H1 (cell line): ENCODE results near the gene ASB13. TPM values are rescaled to one million over a fixed set of nuclear protein-coding genes. Genes with fewer than 3 reads are reported as not detected.

ENCODE experiments used
- CTCF ChIA-PET: fragments of 300-600 bp; sonication (Branson Sonifier 250); formaldehyde crosslinking; loops from one replicate; lab custom pipeline; 2021; ENCODE audit not compliant: partially characterized antibody; lab: Charles Lee
- POLR2A ChIA-PET: fragments of 300-600 bp; sonication (Branson Sonifier 250); formaldehyde crosslinking; loops from one replicate; lab custom pipeline; 2021; ENCODE audit warnings: inconsistent platforms; ENCODE audit not compliant: partially characterized antibody; lab: Charles Lee
- DNase-seq, 2 experiments: peaks; one replicate each; pipeline versions ENCODE4 v3.0.0 to v3.0.0-alpha.2; 2010 to 2022; ENCODE audit warnings: low spot score in 2 of 2, low read depth in 1 of 2, mixed read lengths in 1 of 2
- FAIRE-seq: peaks from 2 replicates; lab custom pipeline; 2011; peaks lifted over from hg19 to GRCh38; lab: Jason Lieb, UNC
- H2AFZ ChIP-seq: 2 replicates; pipeline ENCODE4 v1.8.1; 2012; ENCODE audit warnings: low read length, inconsistent platforms
- H2AK5ac ChIP-seq: 2 replicates; pipeline ENCODE4 v1.6.1; 2013; ENCODE audit warnings: low read depth, low read length
- H2BK120ac ChIP-seq: replicated peaks from 2 replicates; pipeline ENCODE3; 2013; ENCODE audit warnings: low read depth, low read length, inconsistent platforms
- H2BK12ac ChIP-seq: 2 replicates; pipeline ENCODE4 v1.6.1; 2013; ENCODE audit warnings: low read depth, low read length
- H2BK15ac ChIP-seq: 2 replicates; pipeline ENCODE4 v1.6.1; 2013; ENCODE audit warnings: low read length
- H2BK20ac ChIP-seq: 2 replicates; pipeline ENCODE4 v1.6.1; 2013; ENCODE audit warnings: low read length
- H2BK5ac ChIP-seq: 2 replicates; pipeline ENCODE4 v1.6.1; 2013; ENCODE audit warnings: low read depth, low read length
- H3K14ac ChIP-seq: 2 replicates; pipeline ENCODE4 v1.6.1; 2013; ENCODE audit warnings: inconsistent platforms; ENCODE audit not compliant: insufficient read length
- H3K18ac ChIP-seq: 2 replicates; pipeline ENCODE4 v1.6.1; 2013; ENCODE audit warnings: low read length; ENCODE audit errors: extremely low read depth
- H3K23ac ChIP-seq: 2 replicates; pipeline ENCODE4 v1.6.1; 2013; ENCODE audit warnings: inconsistent platforms; ENCODE audit not compliant: insufficient read length
- H3K23me2 ChIP-seq: 2 replicates; pipeline ENCODE4 v1.6.1; 2013; ENCODE audit warnings: low read depth, low read length
- H3K27ac ChIP-seq: 2 replicates; pipeline ENCODE4 v1.6.1; 2011; ENCODE audit warnings: low read depth, low read length, inconsistent platforms
- H3K27me3 ChIP-seq, 4 experiments: replicated peaks in 1 of 4; 1 replicate in 1 of 4; 2 replicates in 3 of 4; pipeline versions ENCODE4 v1.6.1 to v1.8.1; 2011 to 2013; ENCODE audit warnings: low read length in 3 of 4, mild to moderate bottlenecking in 3 of 4, inconsistent platforms in 2 of 4, mixed read lengths in 2 of 4, moderate library complexity in 1 of 4; ENCODE audit not compliant: control insufficient read depth in 3 of 4, insufficient read depth in 3 of 4; ENCODE audit errors: extremely low read depth in 1 of 4
- H3K36me3 ChIP-seq, 4 experiments: 2 replicates each; pipeline versions ENCODE4 v1.6.1 to v1.8.1; 2011 to 2013; ENCODE audit warnings: mild to moderate bottlenecking in 4 of 4, low read length in 3 of 4, moderate library complexity in 2 of 4, control low read depth in 1 of 4, inconsistent platforms in 1 of 4; ENCODE audit not compliant: insufficient read depth in 4 of 4, control insufficient read depth in 2 of 4
- H3K4ac ChIP-seq: replicated peaks from 2 replicates; pipeline ENCODE3; 2013; ENCODE audit warnings: low read length, low read depth, mixed read lengths, inconsistent platforms; ENCODE audit not compliant: insufficient read length
- H3K4me1 ChIP-seq, 4 experiments: replicated peaks in 1 of 4; 1 replicate in 1 of 4; 2 replicates in 3 of 4; pipeline versions ENCODE4 v1.6.1 to v1.8.1; 2011 to 2013; ENCODE audit warnings: low read length in 3 of 4, inconsistent platforms in 2 of 4, mixed read lengths in 1 of 4; ENCODE audit not compliant: insufficient read depth in 4 of 4, control insufficient read depth in 3 of 4
- H3K4me2 ChIP-seq, 2 experiments: 2 replicates each; pipeline versions ENCODE4 v1.6.1 to v1.8.1; 2011 to 2013; ENCODE audit warnings: low read depth in 2 of 2, low read length in 2 of 2, control low read depth in 1 of 2, inconsistent platforms in 1 of 2, mild to moderate bottlenecking in 1 of 2; ENCODE audit not compliant: insufficient read depth in 1 of 2
- H3K4me3 ChIP-seq, 4 experiments: fragments of 200-600, 300-600 bp in 1 of 4; sonication (generic), shearing (Covaris generic), sonication (Bioruptor Twin) in 1 of 4; 2 replicates each; pipeline versions ENCODE4 v1.5.1 to v1.8.1; 2011 to 2016; ENCODE audit warnings: low read length in 4 of 4, low read depth in 3 of 4, control low read depth in 2 of 4, inconsistent platforms in 2 of 4, mild to moderate bottlenecking in 2 of 4, mixed read lengths in 1 of 4, moderate library complexity in 1 of 4; ENCODE audit not compliant: insufficient read depth in 2 of 4; ENCODE audit errors: extremely low read depth in 1 of 4
- H3K56ac ChIP-seq: replicated peaks from 2 replicates; pipeline ENCODE3; 2013; ENCODE audit warnings: low read depth, mild to moderate bottlenecking, mixed read lengths, low read length, inconsistent platforms; ENCODE audit not compliant: insufficient read length
- H3K79me1 ChIP-seq: 2 replicates; pipeline ENCODE4 v1.6.1; 2013; ENCODE audit warnings: low read depth, low read length, control low read depth
- H3K79me2 ChIP-seq, 2 experiments: 2 replicates each; pipeline versions ENCODE4 v1.6.1 to v1.8.1; 2012 to 2013; ENCODE audit warnings: low read length in 2 of 2, mild to moderate bottlenecking in 2 of 2, inconsistent platforms in 1 of 2; ENCODE audit not compliant: insufficient read depth in 2 of 2, control insufficient read depth in 1 of 2
- H3K9ac ChIP-seq, 4 experiments: replicated peaks in 1 of 4; 1 replicate in 1 of 4; 2 replicates in 3 of 4; pipeline versions ENCODE4 v1.6.1 to v1.8.1; 2011 to 2013; ENCODE audit warnings: low read depth in 3 of 4, low read length in 3 of 4, control low read depth in 2 of 4, mild to moderate bottlenecking in 2 of 4, moderate library complexity in 2 of 4, inconsistent platforms in 1 of 4; ENCODE audit errors: extremely low read depth in 1 of 4
- H3K9me3 ChIP-seq, 2 experiments: 2 replicates each; pipeline versions ENCODE4 v1.6.1 to v1.8.1; 2012 to 2013; ENCODE audit warnings: mild to moderate bottlenecking in 2 of 2, moderate library complexity in 2 of 2, control low read depth in 1 of 2, inconsistent platforms in 1 of 2, low read depth in 1 of 2, low read length in 1 of 2, mixed read lengths in 1 of 2; ENCODE audit not compliant: insufficient read depth in 2 of 2
- H4K20me1 ChIP-seq, 2 experiments: replicated peaks in 1 of 2; 2 replicates each; pipeline versions ENCODE3 to v1.8.1; 2011 to 2013; ENCODE audit warnings: inconsistent platforms in 2 of 2, low read length in 2 of 2, mild to moderate bottlenecking in 1 of 2; ENCODE audit not compliant: insufficient read depth in 2 of 2, control insufficient read depth in 1 of 2
- H4K5ac ChIP-seq: 2 replicates; pipeline ENCODE4 v1.6.1; 2013; ENCODE audit warnings: low read length, low read depth, mixed read lengths, inconsistent platforms; ENCODE audit not compliant: insufficient read length
- H4K8ac ChIP-seq: 2 replicates; pipeline ENCODE4 v1.8.0; 2013; ENCODE audit warnings: mild to moderate bottlenecking, moderate library complexity, low read length, inconsistent platforms; ENCODE audit not compliant: insufficient read depth; ENCODE audit errors: extremely low read depth
- H4K91ac ChIP-seq: replicated peaks from 2 replicates; pipeline ENCODE3; 2013; ENCODE audit warnings: low read length, mixed read lengths, inconsistent platforms; ENCODE audit not compliant: insufficient read length
- CREB1 ChIP-seq: IDR thresholded peaks from 2 replicates; pipeline ENCODE4 v1.6.1; 2012; ENCODE audit warnings: inconsistent platforms
- EZH2 ChIP-seq: fragments of 200-600 bp; sonication (generic); IDR thresholded peaks from 2 replicates; pipeline ENCODE4 v1.7.1; 2012; ENCODE audit warnings: low read depth, mild to moderate bottlenecking, moderate library complexity, low read length, inconsistent platforms; ENCODE audit not compliant: severe bottlenecking
- GABPA ChIP-seq: IDR thresholded peaks from 2 replicates; pipeline ENCODE4 v1.6.1; 2011; ENCODE audit warnings: mild to moderate bottlenecking, low read length, moderate library complexity, borderline replicate concordance; ENCODE audit not compliant: insufficient read depth
- KDM1A ChIP-seq: fragments of 200-600, 300-600 bp; sonication (generic); IDR thresholded peaks from 2 replicates; pipeline ENCODE4 v1.7.1; 2016; ENCODE audit warnings: mild to moderate bottlenecking, low read length, borderline replicate concordance
- PHF8 ChIP-seq: fragments of 200-600 bp; sonication (generic); conservative IDR thresholded peaks from 2 replicates; pipeline ENCODE4 v1.7.1; 2012; ENCODE audit warnings: low read depth, mild to moderate bottlenecking, inconsistent platforms, low read length, moderate library complexity
- RAD21 ChIP-seq, 2 experiments: IDR thresholded peaks in 1 of 2; conservative IDR thresholded peaks in 1 of 2; 2 replicates each; pipeline ENCODE4 v1.6.1; 2011; ENCODE audit warnings: low read depth in 2 of 2, low read length in 2 of 2, improper control_type of control experiment in 1 of 2, inconsistent platforms in 1 of 2, mild to moderate bottlenecking in 1 of 2, moderate library complexity in 1 of 2
- TAF7 ChIP-seq: optimal IDR thresholded peaks from 2 replicates; pipeline ENCODE3; 2011; ENCODE audit warnings: low read depth, mild to moderate bottlenecking, inconsistent platforms, low read length, moderate library complexity, borderline replicate concordance
- TBP ChIP-seq: IDR thresholded peaks from 2 replicates; pipeline ENCODE4 v1.6.1; 2011; ENCODE audit warnings: low read depth, low read length, improper control_type of control experiment
- WGBS, 2 experiments: shearing (Covaris generic) in 1 of 2; methylation state at CpG; one replicate each; pipeline versions ENCODE4 v1.1.6 to v1.1.7; 2013 to 2015; ENCODE audit warnings: low lambda C conversion rate in 2 of 2, mixed read lengths in 2 of 2, inconsistent platforms in 1 of 2, low coverage in 1 of 2, missing lambda C conversion rate in 1 of 2; ENCODE audit not compliant: insufficient replicate concordance in 2 of 2, insufficient coverage in 1 of 2, insufficient read length in 1 of 2; ENCODE audit errors: extremely low coverage in 1 of 2, missing lambda C conversion rate in 1 of 2; 5-methylcytosine and 5-hydroxymethylcytosine counted together
- polyA plus RNA-seq, 7 experiments: library from polyadenylated mRNA; depleted of rRNA in 3 of 7; stranded (reverse) in 5 of 7; unstranded in 2 of 7; fragments of >200 nt in 5 of 7; fragments of 200-250 nt in 2 of 7; gene quantifications; 1 replicate in 5 of 7; 2 replicates in 1 of 7; 4 replicates in 1 of 7; pipeline versions ENCODE4 v1.2.1 to v1.2.3, GENCODE V29; 2011 to 2013; ENCODE audit warnings: missing spikeins in 2 of 7, mixed read lengths in 2 of 7
- total RNA-seq: library from RNA; stranded (reverse); fragmentation: NEBNext Ultra II Directional; extraction: Animal tissue kit (Norgen Biotek cat#: 25700); gene quantifications from 2 replicates; pipeline ENCODE4 v1.2.1, GENCODE V29; 2021
- TF ChIP-seq, protein P1 (sequence below), 3 experiments: IDR thresholded peaks; 1 replicate in 2 of 3; 2 replicates in 1 of 3; pipeline versions ENCODE4 v1.5.1 to v1.6.1; 2011; ENCODE audit warnings: low read length in 3 of 3, mild to moderate bottlenecking in 3 of 3, inconsistent platforms in 2 of 3, low read depth in 1 of 3, moderate library complexity in 1 of 3; ENCODE audit not compliant: insufficient read depth in 1 of 3; ENCODE audit errors: control extremely low read depth in 1 of 3

ASB13 gene
- total and polyA plus RNA-seq, 2 of the 8 experiments (the other 6 are each of a cell fraction or from before 2014, with no cell fraction given), result 12.3 to 20.2 TPM

GRCh38 chr10:5623081-5623748 is 43.2 kb downstream of the ASB13 start:
- no peak overlapping the region for H2BK20ac ChIP-seq
- DNase-seq (peak; percentile 73 to 98), FAIRE-seq (peak; percentile 50)
- no peaks in the 10 kb centered on the region for H4K20me1 ChIP-seq
- no peak overlapping the region for H2BK12ac ChIP-seq
- no peaks in the 10 kb centered on the region for H3K36me3 ChIP-seq
- no peak overlapping the region for H3K23ac ChIP-seq
- H4K5ac ChIP-seq, result no peak overlapping the region
- ChIA-PET CTCF (interaction anchor here (0.5 to 14.0 kb wide), 68 partner anchors 9 to 830 kb away, joined by 3 to 200 read pairs (median 5); partner anchors contain the start of genes CALML3 and CALML5), POLR2A (interaction anchor here (1.0 to 1.3 kb wide), 2 partner anchors 177 to 178 kb away, joined by 3 to 10 read pairs; no protein-coding TSS in a partner anchor)
- H3K9me3 ChIP-seq, result no peaks in the 10 kb centered on the region
- H2AK5ac ChIP-seq, result no peak overlapping the region
- no peak overlapping the region for H3K14ac ChIP-seq
- H2BK5ac ChIP-seq, result no peak overlapping the region
- no peaks in the 10 kb centered on the region for H3K27me3 ChIP-seq
- peak overlapping the region; percentile 68; the same call in 1 of the 2 replicates for H3K18ac ChIP-seq
- no peak overlapping the region for H3K9ac ChIP-seq
- H3K4me2 ChIP-seq, result no peak overlapping the region
- no peak overlapping the region for H3K56ac ChIP-seq
- no peak overlapping the region; the same call in 1 of the 2 replicates for H4K8ac ChIP-seq
- no peak overlapping the region for H3K4ac ChIP-seq
- no peaks in the 10 kb centered on the region; a peak in 1 of 7 replicates for H3K4me1 ChIP-seq
- no peaks in the 10 kb centered on the region for H3K23me2 ChIP-seq
- H4K91ac ChIP-seq, result no peak overlapping the region
- H2BK15ac ChIP-seq, result no peak overlapping the region
- no peak overlapping the region for H3K4me3 ChIP-seq
- no peak overlapping the region for H2AFZ ChIP-seq
- no peak overlapping the region for H3K27ac ChIP-seq
- no peaks in the 10 kb centered on the region for H3K79me2 ChIP-seq
- no peaks in the 10 kb centered on the region for H3K79me1 ChIP-seq
- H2BK120ac ChIP-seq, result no peak overlapping the region
- 33% methylated on average over 19 of the region's 19 CpGs; no CpG with 5 or more reads in 1 of the 2 experiments for WGBS, 2 experiments
- no peak for TF ChIP-seq KDM1A
- no peak for TF ChIP-seq TAF7
- TF ChIP-seq GABPA, result peak; percentile 60; the same call in 1 of the 2 replicates
- peak; percentile 26; the same call in 1 of the 2 replicates for TF ChIP-seq TBP
- TF ChIP-seq, protein P1, sequence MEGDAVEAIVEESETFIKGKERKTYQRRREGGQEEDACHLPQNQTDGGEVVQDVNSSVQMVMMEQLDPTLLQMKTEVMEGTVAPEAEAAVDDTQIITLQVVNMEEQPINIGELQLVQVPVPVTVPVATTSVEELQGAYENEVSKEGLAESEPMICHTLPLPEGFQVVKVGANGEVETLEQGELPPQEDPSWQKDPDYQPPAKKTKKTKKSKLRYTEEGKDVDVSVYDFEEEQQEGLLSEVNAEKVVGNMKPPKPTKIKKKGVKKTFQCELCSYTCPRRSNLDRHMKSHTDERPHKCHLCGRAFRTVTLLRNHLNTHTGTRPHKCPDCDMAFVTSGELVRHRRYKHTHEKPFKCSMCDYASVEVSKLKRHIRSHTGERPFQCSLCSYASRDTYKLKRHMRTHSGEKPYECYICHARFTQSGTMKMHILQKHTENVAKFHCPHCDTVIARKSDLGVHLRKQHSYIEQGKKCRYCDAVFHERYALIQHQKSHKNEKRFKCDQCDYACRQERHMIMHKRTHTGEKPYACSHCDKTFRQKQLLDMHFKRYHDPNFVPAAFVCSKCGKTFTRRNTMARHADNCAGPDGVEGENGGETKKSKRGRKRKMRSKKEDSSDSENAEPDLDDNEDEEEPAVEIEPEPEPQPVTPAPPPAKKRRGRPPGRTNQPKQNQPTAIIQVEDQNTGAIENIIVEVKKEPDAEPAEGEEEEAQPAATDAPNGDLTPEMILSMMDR (IDR thresholded peaks at IDR 0.05; ENCODE audit: control extremely low read depth in 1 of 3, insufficient read depth in 1 of 3, low read depth in 1 of 3, low read length in 3 of 3), result peak; percentile 95 to 96 (median 96)
- TF ChIP-seq RAD21 (IDR thresholded peaks at IDR 0.05 in 1 of 2, conservative IDR thresholded peaks at IDR 0.05 in 1 of 2; ENCODE audit: low read depth in 2 of 2, low read length in 2 of 2), result peak; percentile 97 to 98
- TF ChIP-seq PHF8, result no peak
- 0 out of 2 replicates have a peak, but pooled peaks have one; percentile 30 for TF ChIP-seq CREB1
- TF ChIP-seq EZH2, result no peak
